GM18507 (cell line): ENCODE measurements around the gene CCR5.
"Not testable (repeated sequence)": the region's sequence is repeated elsewhere in the genome, so short reads cannot be mapped to it uniquely, and the experiment has no call there.

Experiments
- DNase-seq: peaks from one replicate; pipeline ENCODE4 v3.0.0; 2011; ENCODE audit warnings: low read depth; ENCODE audit not compliant: insufficient read length; ENCODE audit errors: extremely low spot score
- FAIRE-seq: peaks from 2 replicates; lab custom pipeline; 2011; peaks lifted over from hg19 to GRCh38; lab: Jason Lieb, UNC

Gene CCR5

DNA sequence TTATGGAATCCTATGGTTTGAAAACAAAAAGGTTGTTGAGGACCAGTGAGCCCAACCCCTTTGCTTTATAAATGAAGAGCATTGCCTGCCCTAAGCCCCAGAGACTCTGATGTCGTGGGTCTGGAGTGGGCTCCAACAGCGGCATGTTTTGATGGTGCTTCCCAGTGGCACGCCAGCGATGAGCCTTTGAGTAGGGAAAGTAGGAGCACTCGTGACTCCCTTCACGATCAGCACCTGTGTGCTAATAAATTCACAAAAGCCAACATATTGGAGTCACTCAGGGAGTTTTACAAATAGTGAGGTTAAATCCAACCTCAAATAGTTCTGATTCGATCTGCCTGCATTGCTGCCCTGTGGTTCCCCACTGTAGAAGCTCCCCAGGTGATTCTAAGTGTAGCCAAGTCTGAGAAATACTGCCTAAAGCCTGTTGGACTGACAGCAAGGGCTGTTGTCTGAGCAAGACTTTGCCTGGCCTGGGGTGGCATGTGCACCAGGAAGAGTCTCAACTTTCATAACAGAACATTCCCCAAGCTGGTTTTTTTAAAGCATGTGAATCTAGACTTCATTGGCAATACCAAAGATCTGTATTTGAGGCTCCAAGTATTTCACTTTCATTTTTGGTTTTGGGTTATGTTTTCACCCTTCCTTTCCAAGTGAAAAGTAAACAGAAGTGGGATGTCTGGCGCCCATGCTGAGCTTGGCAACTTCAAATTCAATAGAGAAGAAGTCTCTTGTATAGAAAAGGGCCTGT, 9.9 kb downstream of the CCR5 start:
- DNase-seq (no peak), FAIRE-seq (peak; percentile 39)

DNA sequence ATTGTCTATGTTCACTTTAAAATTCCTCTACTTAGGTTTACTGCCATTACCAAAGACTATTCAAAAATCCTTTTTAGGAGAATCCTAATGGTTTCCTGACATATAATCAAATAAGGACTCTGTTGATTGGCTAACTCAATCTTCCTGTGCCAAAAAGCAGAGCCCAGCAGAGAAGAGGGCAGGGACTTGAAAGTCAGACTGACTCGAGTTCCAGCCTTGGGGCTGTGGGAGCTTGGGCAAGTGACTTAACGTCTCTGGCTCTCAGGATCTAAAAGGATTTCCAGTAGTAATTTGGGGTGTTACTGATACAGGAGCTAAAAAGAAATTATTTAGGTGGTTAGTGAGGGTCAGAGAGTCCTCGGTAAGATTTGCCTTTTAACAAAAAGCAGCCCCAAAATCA, 10.9 kb downstream of the CCR5 start:
- FAIRE-seq (no peak), DNase-seq (no peak)

DNA sequence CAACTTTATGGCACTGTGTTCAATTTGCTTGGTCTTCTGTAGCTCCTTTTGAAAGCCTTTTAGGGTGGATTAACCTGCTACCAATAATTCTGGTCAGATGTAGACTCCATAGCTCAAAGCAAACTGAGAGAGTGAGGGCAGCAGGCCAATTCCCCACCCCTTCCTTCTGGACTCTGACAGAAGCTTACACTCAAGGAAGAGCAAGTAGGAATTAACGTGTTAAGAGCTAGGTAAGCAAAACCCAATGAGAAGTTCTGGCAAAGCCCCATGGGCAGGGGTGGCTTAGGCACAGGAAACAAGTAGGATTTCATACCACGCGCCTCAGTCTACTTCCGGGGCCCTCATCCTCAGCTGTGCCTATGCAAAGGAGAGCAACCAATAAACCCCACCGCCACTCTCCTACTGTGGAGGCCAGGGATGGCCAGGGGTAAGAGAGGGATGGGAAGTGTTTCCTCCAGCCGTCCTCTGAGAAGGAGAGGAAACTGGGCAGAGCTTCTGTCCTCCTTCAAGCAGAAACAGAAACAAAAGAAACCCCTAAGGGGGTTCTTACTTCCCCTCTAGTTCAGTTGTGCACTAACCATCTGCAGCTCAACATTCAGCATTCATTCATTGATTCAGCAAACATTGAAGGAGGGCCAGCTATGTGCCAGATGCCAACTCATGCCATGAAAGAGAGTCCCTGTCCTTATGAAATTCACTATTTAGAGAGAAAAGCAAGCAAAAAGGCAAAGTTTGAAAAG, 12.6 kb downstream of the CCR5 start:
- peak; percentile 15 for FAIRE-seq
- no peak for DNase-seq

DNA sequence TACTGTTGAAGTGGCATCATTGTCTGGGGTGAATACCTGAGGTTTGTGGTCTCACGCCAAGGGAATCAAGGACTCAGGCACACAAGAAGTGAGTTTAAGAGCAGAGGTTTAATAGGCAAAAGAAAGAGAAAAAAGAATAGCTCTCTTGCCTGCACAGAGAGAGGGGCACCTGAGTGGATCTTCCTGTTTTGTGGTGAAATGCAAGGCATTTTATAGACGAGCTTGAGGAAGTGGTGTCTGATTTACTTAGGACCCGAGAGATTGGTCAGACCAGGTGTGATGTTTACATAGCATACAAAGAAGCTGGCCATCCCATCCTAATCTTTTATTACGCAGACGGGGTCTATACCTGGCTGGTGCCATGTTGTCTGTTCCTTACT, 13.2 kb downstream of the CCR5 start:
- DNase-seq (no peak), FAIRE-seq (peak; percentile 60)

DNA sequence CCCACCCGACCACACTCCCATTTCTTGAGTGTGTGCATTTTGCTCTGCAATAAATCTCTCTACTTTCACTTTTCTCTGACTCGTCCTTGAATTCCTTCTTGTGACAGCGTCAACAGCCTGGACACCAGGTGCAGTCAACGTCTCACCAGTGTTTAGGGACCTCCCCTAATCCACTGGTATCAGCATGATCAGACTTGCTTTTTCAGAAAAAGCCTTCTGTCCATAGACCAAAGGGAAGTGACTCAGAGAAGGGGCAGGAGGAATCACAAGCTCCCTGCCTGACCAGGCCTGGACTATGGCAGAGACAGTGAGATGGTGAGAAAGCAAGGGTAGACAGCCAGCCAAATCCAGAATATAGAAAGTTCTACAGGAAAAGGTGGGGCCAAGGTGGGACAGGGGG, 15.5 kb downstream of the CCR5 start:
- FAIRE-seq, result no peak
- no peak for DNase-seq

DNA sequence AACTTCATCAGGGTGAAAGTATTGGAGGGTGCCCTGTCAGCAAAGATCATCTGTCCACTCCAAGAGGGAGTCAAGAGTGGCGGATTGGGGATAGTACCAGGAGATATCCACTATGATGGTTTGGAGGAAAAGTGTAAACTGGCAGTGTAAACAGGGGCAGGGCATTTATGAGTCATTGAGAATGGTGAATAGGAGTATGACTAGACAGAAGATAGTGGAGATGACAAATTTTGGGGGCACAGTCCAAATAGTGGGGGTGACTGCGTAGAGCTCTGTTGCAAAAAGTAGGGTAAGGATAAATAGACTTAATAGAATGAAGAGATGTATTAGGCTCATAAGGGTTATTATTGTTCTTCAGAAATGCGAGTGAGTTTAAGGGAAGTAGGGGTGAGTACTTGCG, 18.1 kb downstream of the CCR5 start:
- DNase-seq, FAIRE-seq: not testable (repeated sequence)

DNA sequence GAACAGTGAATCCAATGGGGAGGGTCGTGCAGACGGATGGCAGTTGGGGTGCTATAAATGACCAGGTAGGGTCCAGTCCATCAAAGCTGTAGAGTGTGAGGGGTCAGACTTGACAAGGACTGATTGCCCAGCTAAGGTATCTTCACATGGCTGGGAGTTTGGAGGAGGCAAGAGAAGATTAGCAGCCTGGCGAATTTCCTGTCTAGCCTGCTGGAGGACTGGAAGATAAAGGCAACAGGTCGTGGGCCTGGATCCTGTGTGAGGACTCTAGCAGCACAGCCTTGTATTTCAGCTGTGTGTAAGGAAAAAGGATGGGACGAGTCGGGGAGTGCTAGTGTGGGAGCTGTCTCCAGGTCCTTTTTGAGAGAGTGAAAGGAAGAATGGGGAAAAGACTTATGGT, 18.6 kb downstream of the CCR5 start:
- DNase-seq (no peak), FAIRE-seq (no peak)

DNA sequence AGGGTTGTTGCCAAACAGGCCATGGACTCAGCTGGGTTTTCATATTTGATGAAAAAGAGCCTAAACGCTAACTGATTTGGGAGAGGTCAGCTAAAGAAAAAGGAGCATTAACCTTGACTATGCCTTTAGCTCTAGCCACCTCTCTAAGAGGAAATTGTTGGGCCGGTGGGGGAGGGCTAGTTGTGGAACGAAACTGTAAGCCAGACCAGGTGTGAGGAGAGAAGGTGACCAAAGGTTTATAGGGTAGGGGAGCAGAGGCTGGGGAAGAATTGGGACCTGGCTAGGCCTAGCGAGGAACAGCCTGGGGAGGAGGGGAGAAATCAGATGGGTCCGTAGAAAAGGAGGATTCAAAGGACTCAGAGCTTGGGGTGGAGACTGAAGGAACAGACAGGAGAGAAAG, 20.8 kb downstream of the CCR5 start:
- not testable (repeated sequence) for DNase-seq, FAIRE-seq

DNA sequence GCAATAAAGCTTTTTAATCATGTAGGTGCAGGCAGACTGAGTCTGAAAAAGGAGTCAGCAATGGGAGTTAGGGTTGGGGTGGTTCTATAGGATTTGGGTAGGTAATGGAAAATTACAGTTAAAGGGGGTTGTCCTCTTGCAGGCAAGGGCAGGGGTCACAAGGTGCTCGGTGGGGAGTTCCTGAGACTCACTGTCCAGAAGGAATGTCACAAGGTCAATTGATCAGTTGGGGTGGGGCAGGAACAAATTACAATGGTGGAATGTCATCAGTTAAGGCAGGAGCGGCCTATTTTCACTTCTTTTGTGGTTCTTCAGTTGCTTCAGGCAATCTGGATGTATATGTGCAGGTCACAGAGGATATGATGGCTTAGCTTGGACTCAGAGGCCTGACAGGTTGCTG, 22.3 kb downstream of the CCR5 start:
- FAIRE-seq, result no peak
- no peak for DNase-seq

DNA sequence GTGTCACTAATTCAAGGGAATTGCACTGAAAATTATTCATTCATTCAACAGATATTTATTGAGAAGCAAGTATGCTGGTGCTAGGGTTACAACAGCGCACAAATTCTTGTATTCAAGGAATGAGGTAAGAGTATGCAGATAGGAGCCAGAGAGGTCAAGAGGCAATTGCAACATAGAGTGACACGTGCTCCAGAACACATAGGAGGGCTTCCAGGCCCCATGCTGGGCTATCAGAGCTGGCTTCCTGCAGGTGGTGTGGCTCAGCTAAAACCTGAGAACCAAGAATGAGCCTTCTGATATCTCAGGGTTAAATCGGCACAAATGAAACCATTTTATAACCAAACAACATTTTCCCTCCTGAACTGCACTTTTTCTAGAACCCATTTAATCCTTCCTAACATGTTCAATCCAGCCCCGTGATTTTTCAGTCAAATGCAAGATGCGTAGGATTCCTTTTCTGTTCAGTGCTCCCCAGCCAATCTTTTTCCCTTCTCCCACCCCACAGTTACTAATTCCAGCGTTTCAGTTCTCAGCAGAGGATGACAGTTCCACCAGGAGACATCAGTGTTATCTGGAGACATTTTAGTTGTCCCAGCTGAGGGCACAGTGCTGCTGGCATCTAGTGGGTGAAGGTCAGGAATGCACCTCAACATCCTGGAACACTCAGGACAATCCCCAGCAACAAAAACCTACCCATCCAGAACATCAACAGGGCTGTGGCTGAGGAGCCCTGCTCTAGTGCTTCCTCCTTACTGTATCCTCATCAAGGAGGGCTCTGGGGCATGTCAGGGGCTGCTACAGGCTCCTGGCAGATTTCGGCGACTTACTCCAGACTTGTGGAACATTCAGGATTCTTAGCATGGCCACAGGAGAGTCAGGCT, 23.0 kb downstream of the CCR5 start:
- DNase-seq (no peak), FAIRE-seq (no peak)

DNA sequence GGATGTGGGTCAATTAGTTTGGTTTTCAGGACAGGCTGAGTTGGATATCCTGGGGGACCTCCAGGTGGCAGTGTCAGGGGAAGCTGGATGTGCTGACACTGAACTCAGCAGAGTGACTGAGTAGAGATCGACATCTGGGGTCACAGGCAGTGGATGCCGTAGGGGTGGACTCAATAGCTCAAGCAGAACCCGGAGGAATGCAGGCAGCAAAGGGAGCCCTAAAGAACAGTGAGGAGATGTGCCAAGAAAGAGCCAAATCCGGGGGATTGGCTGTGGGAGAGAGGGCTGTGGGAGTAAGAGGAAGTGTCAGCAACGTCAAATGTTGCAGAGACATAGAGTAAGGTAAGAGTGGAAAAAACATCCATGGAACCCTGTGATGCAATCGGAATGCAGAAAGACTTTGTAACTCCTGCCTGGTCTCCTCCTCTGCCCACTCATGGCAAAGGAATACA, 24.5 kb downstream of the CCR5 start:
- DNase-seq (no peak), FAIRE-seq (no peak)

DNA sequence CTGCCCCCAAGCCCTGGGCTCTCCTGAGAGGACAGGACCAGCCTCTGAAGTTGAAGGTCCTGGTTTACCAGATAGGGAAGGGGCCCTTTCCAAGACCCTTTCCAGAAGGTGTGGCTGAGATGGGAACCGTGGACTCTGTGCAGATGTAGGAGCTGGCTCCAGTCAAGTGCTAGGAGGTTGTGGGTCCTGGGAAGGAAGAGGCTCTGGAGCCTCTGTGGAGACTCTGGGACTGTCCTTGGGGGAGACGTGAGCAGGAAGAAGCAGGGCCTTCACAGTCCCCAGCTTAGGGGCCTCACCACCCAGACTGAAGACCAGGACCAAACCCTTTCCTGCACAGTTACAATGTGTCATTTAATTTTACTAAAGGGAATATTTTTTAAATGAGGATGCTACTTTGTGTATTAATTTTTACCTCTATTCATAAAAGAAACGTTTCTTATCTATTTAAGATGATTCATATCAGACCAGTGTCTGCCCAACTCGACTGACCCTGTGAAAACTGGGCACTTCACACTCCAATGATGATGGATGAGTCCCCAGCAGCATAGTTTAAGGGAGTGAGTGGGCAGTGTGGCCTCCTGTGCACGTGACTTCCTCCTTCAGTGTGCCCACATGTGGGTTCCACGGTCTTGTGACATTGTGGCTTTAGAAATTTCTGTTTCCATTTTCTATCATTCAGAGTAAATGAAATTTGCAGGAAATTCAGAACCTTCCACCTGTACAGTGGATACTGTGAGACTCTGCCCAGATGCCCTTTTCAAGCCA, 25.2 kb downstream of the CCR5 start:
- FAIRE-seq, result peak; percentile 70

DNA sequence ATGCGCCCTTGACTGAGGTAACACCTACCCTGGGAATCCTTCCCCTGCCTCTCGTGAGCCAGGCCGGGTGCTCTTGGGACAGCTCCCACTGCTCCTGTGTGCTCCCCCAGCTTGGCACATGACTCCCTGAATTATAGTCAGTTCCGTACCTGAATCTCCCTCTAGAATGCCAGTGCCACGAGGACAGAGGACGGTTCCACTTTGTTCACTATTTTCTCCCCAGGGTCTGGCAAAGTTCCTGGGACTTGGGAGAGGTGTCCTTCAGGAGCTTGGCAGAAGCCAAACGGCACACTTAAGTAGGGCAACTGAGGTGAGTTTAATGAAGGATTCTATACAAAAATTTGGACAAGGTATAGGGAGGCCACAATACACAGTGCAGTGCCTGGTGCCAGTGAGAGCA, 26.4 kb downstream of the CCR5 start:
- no peak for DNase-seq
- no peak for FAIRE-seq

More for the DNA sequence above, 25.2 kb downstream of the CCR5 start:
- no peak for DNase-seq

DNA sequence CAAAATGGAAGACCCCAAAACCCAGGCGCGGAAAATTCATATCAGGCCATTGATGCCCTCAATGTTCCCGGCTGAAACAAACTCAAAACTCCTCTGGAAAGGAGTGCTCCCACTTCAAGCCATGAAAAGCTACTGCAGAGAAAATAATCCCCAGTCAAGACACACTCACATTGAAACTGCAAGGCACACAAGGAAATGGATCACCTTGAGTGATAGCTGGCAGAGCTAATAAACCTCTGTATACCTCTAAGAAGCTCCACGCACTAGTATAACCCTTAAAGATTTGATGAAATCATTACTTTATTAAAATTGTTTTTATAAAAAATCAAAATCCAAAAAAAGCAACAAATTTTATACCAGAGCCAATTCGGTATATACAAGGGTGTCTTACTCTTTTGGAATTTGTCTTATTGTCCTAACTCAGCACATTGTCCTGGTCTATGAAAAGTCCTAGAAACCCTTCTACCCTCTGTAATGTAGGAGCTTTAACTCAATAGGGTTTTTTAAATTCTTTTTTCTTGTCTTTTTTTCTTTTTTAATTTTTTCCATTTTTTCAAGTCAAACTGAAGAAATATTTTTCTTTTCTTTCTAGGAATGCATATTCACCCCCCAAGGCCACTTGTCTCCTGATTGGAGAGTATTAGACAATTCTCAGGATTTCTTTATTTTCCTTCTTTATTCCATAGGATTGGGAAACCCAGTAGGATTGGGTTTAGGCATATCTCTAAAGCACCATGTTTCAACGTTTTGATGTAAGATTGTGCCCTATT, 27.6 kb downstream of the CCR5 start:
- DNase-seq (no peak), FAIRE-seq (no peak)

DNA sequence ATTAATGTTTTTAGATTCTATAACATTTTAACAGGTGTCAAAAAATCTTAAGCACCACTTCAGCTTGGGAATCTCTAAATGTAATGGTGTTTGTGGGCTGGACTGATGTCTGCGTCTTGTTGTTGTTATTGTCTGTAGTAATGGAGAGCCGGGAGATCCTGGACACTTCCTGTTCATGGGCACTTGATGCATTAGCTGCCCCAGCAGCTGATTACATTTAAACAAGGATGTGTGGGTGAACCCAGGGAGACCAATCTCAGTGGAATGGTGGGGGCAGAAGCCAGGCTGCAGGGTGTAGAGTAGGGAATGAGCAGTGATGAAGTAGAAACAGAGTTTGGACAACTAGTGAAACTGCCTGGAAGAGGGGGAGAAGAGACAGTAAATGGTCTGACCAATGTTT, 28.4 kb downstream of the CCR5 start:
- DNase-seq, result no peak
- no peak for FAIRE-seq

DNA sequence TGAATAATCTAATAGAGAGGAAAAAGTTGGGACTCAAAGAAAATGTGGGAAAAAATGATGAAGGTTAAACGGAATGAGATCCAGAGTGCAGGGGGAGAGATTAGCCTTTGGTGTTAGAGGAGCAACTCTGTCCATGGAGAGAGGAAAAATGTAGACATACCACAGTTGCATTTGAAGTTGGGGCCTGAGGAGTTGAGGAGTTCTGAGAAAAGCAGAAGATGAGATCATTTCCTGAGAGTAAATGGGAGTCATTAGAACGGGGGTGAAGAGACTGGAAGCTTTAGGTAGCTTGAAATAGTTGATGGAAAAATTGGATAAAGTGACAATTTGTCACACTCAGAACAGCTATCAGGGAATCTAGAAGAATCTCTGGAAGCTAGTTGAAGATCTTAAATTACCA, 28.8 kb downstream of the CCR5 start:
- DNase-seq, result no peak
- no peak for FAIRE-seq

DNA sequence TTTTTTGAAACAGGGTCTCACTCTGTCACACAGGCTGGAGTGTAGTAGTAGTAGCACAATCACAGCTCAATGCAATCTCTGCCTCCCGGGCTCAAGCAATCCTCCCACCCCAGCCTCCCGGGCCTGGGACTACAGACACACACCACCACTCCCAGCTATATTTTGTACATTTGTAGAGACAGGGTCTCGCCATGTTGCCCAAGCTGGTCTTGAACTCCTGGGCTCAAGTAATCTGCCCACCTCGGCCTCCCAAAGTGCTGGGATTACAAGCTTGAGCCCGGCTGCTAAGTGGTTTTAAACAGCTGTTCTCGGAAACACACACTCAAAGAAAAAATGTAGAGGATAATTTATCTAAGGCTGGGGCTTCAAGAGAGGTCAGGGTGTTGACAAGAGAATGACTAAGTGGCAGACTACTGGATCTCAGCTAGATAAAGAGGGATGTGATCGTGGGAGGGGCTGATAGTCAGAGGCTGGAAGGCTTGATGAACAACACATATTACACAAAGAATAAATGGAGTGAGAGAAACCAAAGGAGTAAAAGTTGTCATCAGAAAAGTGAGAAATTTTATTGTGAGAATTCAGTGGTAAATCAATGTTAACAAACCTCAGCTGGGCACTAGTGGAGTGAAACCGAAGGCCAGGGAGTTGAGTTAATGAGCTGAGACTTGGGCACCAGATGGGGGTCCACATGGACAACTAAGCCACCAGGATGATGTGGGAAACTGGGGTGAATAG, 29.4 kb downstream of the CCR5 start:
- FAIRE-seq, result no peak
- DNase-seq, result no peak

DNA sequence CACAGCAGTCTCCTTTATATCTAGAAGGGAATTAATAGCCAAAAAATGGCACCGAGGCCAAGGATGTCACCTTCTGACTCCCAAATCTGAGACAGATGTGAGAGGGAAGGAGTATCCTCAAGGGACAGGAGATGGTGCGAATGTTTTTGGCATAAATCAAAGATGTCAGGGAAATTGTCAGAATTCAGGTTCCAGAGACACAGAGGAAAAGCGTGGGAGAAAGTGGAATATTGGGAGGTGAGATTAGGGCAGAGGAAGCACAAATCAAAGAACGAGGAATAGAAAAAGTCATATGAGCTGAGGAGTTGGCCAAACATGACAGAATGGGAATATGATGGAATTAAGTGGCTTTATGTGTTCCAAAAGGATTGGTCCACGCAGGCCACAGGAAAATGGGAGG, 30.1 kb downstream of the CCR5 start:
- FAIRE-seq, result no peak
- DNase-seq, result no peak
